Nephron progenitor cell (in vitro differentiated cells): ENCODE results near the gene KATNAL1.
"Not testable (repeated sequence)": the region's sequence is repeated elsewhere in the genome, so short reads cannot be mapped to it uniquely, and the experiment has no call there.

Experiments used
- DNase-seq: peaks from one replicate; pipeline ENCODE4 v3.0.0; 2021
- H3K27ac Mint-ChIP-seq: 2 replicates; pipeline ENCODE4 v1.8.0; 2021; ENCODE audit warnings: mild to moderate bottlenecking, moderate library complexity, mixed read lengths
- H3K27me3 Mint-ChIP-seq: 2 replicates; pipeline ENCODE4 v1.8.0; 2021; ENCODE audit warnings: mild to moderate bottlenecking, low read depth, mixed read lengths; ENCODE audit not compliant: poor library complexity
- H3K36me3 Mint-ChIP-seq: 2 replicates; pipeline ENCODE4 v1.8.0; 2021; ENCODE audit warnings: low read depth, mixed read lengths
- H3K4me1 Mint-ChIP-seq: 2 replicates; pipeline ENCODE4 v1.8.0; 2021; ENCODE audit warnings: mixed read lengths
- H3K4me3 Mint-ChIP-seq: 2 replicates; pipeline ENCODE4 v1.8.0; 2021; ENCODE audit warnings: mild to moderate bottlenecking, moderate library complexity, mixed read lengths
- H3K9me3 Mint-ChIP-seq: 2 replicates; pipeline ENCODE4 v1.8.0; 2021; ENCODE audit warnings: mild to moderate bottlenecking, moderate library complexity, mixed read lengths
- TF ChIP-seq, protein P1 (sequence below): fragments of 200-600 bp; sonication (generic); IDR thresholded peaks from 2 replicates; pipeline ENCODE4 v1.5.0; 2021; ENCODE audit warnings: antibody characterized with exemption

The KATNAL1 gene

DNA sequence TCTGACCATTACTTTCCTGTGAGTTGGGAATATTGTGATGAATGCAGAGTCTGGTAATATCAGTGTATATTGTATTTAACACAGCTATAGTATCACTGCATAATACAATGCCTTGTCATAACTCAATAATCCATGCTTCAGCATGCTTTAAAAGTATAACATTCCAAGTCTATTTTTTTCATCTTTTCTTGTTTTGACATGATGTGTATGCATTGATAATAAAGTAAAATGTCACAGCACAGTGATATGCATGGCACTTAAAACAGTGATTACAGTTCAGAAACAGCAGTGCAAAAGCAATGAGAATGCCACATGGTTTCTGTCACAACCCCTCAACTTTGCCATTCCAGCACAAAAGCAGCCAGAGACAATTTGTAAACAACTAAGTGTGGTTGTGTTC, 17.8 kb downstream of the KATNAL1 start:
- peaks cover 23% of the 10 kb centered on the region for H3K36me3 Mint-ChIP-seq
- TF ChIP-seq, protein P1, sequence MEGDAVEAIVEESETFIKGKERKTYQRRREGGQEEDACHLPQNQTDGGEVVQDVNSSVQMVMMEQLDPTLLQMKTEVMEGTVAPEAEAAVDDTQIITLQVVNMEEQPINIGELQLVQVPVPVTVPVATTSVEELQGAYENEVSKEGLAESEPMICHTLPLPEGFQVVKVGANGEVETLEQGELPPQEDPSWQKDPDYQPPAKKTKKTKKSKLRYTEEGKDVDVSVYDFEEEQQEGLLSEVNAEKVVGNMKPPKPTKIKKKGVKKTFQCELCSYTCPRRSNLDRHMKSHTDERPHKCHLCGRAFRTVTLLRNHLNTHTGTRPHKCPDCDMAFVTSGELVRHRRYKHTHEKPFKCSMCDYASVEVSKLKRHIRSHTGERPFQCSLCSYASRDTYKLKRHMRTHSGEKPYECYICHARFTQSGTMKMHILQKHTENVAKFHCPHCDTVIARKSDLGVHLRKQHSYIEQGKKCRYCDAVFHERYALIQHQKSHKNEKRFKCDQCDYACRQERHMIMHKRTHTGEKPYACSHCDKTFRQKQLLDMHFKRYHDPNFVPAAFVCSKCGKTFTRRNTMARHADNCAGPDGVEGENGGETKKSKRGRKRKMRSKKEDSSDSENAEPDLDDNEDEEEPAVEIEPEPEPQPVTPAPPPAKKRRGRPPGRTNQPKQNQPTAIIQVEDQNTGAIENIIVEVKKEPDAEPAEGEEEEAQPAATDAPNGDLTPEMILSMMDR: no peak
- H3K4me3 Mint-ChIP-seq: no peak overlapping the region
- no peak for DNase-seq
- H3K27me3 Mint-ChIP-seq: no peaks in the 10 kb centered on the region
- H3K9me3 Mint-ChIP-seq: peaks cover 5% of the 10 kb centered on the region
- peaks cover 28% of the 10 kb centered on the region for H3K4me1 Mint-ChIP-seq
- H3K27ac Mint-ChIP-seq: no peak overlapping the region

- DNase-seq, H3K27ac Mint-ChIP-seq, H3K9me3 Mint-ChIP-seq, H3K4me3 Mint-ChIP-seq, H3K27me3 Mint-ChIP-seq: not testable (repeated sequence)
- Mint-ChIP-seq H3K4me1 (peaks cover 11% of the 10 kb centered on the region), H3K36me3 (peaks cover 36% of the 10 kb centered on the region)
These were observed 21.3 kb downstream of the KATNAL1 start for GRCh38 chr13:30286059-30286458.

DNA sequence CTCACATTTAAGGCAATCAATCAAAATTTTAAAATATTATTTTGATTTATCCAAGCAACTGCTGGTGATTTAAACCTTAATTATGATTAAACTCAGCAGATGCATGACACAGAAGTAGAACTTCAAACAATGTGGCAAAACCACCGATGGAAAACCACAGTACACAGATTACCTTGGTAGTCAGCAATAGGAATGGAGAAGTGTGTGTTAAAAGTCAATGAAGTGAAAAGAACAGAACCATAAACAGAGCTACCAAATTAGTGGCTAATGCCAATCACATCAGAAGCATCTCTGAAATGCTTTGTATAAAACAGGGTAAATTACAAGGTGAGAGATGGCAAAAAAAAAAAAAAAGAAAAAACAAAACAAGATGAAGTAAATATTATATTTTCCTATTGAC, 31.2 kb downstream of the KATNAL1 start:
- H3K27ac Mint-ChIP-seq: no peak overlapping the region

GRCh38 chr13:30274083-30274482, 33.3 kb downstream of the KATNAL1 start:
- Mint-ChIP-seq H3K27me3 (no peaks in the 10 kb centered on the region), H3K9me3 (peaks cover 22% of the 10 kb centered on the region), H3K4me1 (no peaks in the 10 kb centered on the region), H3K27ac (no peak overlapping the region), H3K4me3 (no peak overlapping the region), H3K36me3 (peaks cover 72% of the 10 kb centered on the region)
- no peak for DNase-seq
- TF ChIP-seq, protein P1: no peak

More for the DNA sequence above, 31.2 kb downstream of the KATNAL1 start:
- DNase-seq: no peak
- peaks cover 67% of the 10 kb centered on the region for H3K36me3 Mint-ChIP-seq
- no peaks in the 10 kb centered on the region for H3K4me1 Mint-ChIP-seq
- no peak overlapping the region for H3K4me3 Mint-ChIP-seq
- H3K27me3 Mint-ChIP-seq: no peaks in the 10 kb centered on the region
- H3K9me3 Mint-ChIP-seq: peaks cover 13% of the 10 kb centered on the region
- TF ChIP-seq, protein P1: no peak

DNA sequence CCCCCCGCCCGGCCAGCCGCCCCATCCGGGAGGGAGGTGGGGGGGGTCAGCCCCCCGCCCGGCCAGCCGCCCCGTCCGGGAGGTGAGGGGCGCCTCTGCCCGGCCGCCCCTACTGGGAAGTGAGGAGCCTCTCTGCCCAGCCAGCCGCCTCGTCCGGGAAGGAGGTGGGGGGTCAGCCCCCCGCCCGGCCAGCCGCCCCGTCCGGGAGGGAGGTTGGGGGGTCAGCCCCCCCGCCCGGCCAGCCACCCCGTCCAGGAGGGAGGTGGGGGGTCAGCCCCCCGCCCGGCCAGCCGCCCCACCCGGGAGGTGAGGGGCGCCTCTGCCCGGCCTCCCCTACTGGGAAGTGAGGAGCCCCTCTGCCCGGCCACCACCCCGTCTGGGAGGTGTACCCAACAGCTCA, 37.3 kb downstream of the KATNAL1 start:
- DNase-seq, H3K27ac Mint-ChIP-seq, H3K4me3 Mint-ChIP-seq, H3K27me3 Mint-ChIP-seq: not testable (repeated sequence)
- Mint-ChIP-seq H3K4me1 (peaks cover 25% of the 10 kb centered on the region), H3K36me3 (peaks cover 61% of the 10 kb centered on the region), H3K9me3 (peaks cover 29% of the 10 kb centered on the region)

- Mint-ChIP-seq H3K27ac (no peak overlapping the region), H3K36me3 (peaks cover 49% of the 10 kb centered on the region), H3K4me1 (peaks cover 25% of the 10 kb centered on the region), H3K27me3 (no peaks in the 10 kb centered on the region), H3K4me3 (no peak overlapping the region), H3K9me3 (peaks cover 23% of the 10 kb centered on the region)
- no peak for DNase-seq
- TF ChIP-seq, protein P1: no peak
These were observed 38.7 kb downstream of the KATNAL1 start for GRCh38 chr13:30268673-30269072.

GRCh38 chr13:30266756-30267155, 40.6 kb downstream of the KATNAL1 start:
- peak overlapping the region; percentile 78 for H3K27ac Mint-ChIP-seq
- no peaks in the 10 kb centered on the region for H3K27me3 Mint-ChIP-seq
- DNase-seq: no peak
- peaks cover 37% of the 10 kb centered on the region for H3K9me3 Mint-ChIP-seq
- TF ChIP-seq, protein P1: no peak
- H3K4me1 Mint-ChIP-seq: peaks cover 25% of the 10 kb centered on the region
- H3K36me3 Mint-ChIP-seq: peaks cover 34% of the 10 kb centered on the region
- H3K4me3 Mint-ChIP-seq: no peak overlapping the region

DNA sequence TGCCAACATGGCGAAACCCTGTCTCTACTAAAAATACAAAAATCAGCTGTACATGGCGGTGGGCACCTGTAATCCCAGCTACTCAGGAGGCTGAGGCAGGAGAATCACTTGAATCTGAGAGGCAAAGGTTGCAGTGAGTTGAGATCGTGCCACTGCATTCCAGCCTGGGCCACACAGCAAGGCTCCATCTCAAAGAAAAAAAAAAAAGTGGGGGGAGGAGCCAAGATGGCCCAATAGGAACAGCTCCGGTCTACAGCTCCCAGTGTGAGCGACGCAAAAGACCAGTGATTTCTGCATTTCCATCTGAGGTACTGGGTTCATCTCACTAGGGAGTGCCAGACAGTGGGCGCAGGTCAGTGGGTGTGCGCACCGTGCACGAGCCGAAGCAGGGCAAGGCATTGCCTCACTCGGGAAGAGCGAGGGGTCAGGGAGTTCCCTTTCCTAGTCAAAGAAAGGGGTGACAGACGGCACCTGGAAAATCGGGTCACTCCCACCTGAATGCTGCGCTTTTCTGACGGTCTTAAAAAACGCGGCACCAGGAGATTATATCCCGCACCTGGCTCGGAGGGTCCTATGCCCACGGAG, 48.1 kb downstream of the KATNAL1 start:
- not testable (repeated sequence) for DNase-seq, H3K4me3 Mint-ChIP-seq, H3K27me3 Mint-ChIP-seq, H3K27ac Mint-ChIP-seq
- H3K4me1 Mint-ChIP-seq: peaks cover 24% of the 10 kb centered on the region
- H3K9me3 Mint-ChIP-seq: peaks cover 36% of the 10 kb centered on the region
- H3K36me3 Mint-ChIP-seq: peaks cover 24% of the 10 kb centered on the region
